IMR-90 (cell line): ENCODE data around the gene OR1S1. TPM values are rescaled to one million over a fixed set of nuclear protein-coding genes. Genes with fewer than 3 reads are reported as not detected.

Experiments
- polyA plus RNA-seq, 3 experiments: library from polyadenylated mRNA; depleted of rRNA; stranded (reverse); fragments of >200 nt; gene quantifications; 2 replicates each; pipeline ENCODE4 v1.2.3, GENCODE V29; 2012; ENCODE audit warnings: low replicate concordance in 1 of 3
- total RNA-seq: library from RNA; depleted of rRNA; stranded (reverse); fragments of >200 nt; gene quantifications from 2 replicates; pipeline ENCODE4 v1.2.3, GENCODE V29; 2012; rRNA removed

The OR1S1 gene
- total and polyA plus RNA-seq, 2 of the 4 experiments (the other 2 are of a cell fraction) = not detected

Other genes starting within 250 kb of the OR1S1 start
- not detected in 2 replicates for gene OR9Q1, start 188.8 kb upstream of the OR1S1 start, total RNA-seq
- gene OR9Q1, start 188.8 kb upstream of the OR1S1 start, polyA plus RNA-seq (2012; rRNA removed) = not detected in 2 replicates
- gene OR6Q1, start 181.8 kb upstream of the OR1S1 start, total RNA-seq = not detected in 2 replicates
- not detected in 2 replicates for gene OR6Q1, start 181.8 kb upstream of the OR1S1 start, polyA plus RNA-seq (2012; rRNA removed)
- gene OR9I1, start 87.2 kb upstream of the OR1S1 start, total RNA-seq = not detected in 2 replicates
- gene OR9I1, start 87.2 kb upstream of the OR1S1 start, polyA plus RNA-seq (2012; rRNA removed) = not detected in 2 replicates
- not detected in 2 replicates for gene OR9Q2, start 23.6 kb upstream of the OR1S1 start, total RNA-seq
- not detected in 2 replicates for gene OR9Q2, start 23.6 kb upstream of the OR1S1 start, polyA plus RNA-seq (2012; rRNA removed)
- gene OR1S2, start 8.6 kb upstream of the OR1S1 start, total RNA-seq = not detected in 2 replicates
- gene OR1S2, start 8.6 kb upstream of the OR1S1 start, polyA plus RNA-seq (2012; rRNA removed) = not detected in 2 replicates
- gene OR10Q1, start 16.2 kb downstream of the OR1S1 start, total RNA-seq = not detected in 2 replicates
- 0.07 TPM in 1 of 2 replicates, not detected in the other for gene OR10Q1, start 16.2 kb downstream of the OR1S1 start, polyA plus RNA-seq (2012; rRNA removed)
- not detected in 2 replicates for gene OR10W1, start 55.5 kb downstream of the OR1S1 start, total RNA-seq
- not detected in 2 replicates for gene OR10W1, start 55.5 kb downstream of the OR1S1 start, polyA plus RNA-seq (2012; rRNA removed)
- gene OR5B17, start 146.3 kb downstream of the OR1S1 start, total RNA-seq = not detected in 2 replicates
- gene OR5B17, start 146.3 kb downstream of the OR1S1 start, polyA plus RNA-seq (2012; rRNA removed) = not detected in 2 replicates
- gene OR5B3, start 194.2 kb downstream of the OR1S1 start, total RNA-seq = not detected in 2 replicates
- not detected in 2 replicates for gene OR5B3, start 194.2 kb downstream of the OR1S1 start, polyA plus RNA-seq (2012; rRNA removed)
- under 0.01 TPM in 1 of 2 replicates, not detected in the other for gene OR5B2, start 215.4 kb downstream of the OR1S1 start, total RNA-seq
- gene OR5B2, start 215.4 kb downstream of the OR1S1 start, polyA plus RNA-seq (2012; rRNA removed) = not detected in 2 replicates
- not detected in 2 replicates for gene OR5B12, start 229.5 kb downstream of the OR1S1 start, total RNA-seq
- not detected in 2 replicates for gene OR5B12, start 229.5 kb downstream of the OR1S1 start, polyA plus RNA-seq (2012; rRNA removed)